Vein endothelial cell (primary cell): Measurements from ENCODE around the gene MBIP. TPM values are rescaled to one million over a fixed set of nuclear protein-coding genes. Genes with fewer than 3 reads are reported as not detected.

Source experiments
- total RNA-seq: library from RNA; depleted of rRNA; stranded (reverse); fragments of >200 nt; gene quantifications from 2 replicates; pipeline ENCODE4 v1.2.3, GENCODE V29; 2012

Gene MBIP, protein sequence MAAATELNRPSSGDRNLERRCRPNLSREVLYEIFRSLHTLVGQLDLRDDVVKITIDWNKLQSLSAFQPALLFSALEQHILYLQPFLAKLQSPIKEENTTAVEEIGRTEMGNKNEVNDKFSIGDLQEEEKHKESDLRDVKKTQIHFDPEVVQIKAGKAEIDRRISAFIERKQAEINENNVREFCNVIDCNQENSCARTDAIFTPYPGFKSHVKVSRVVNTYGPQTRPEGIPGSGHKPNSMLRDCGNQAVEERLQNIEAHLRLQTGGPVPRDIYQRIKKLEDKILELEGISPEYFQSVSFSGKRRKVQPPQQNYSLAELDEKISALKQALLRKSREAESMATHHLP
- 9.5 and 9.9 TPM in 2 replicates for total RNA-seq

DNA sequence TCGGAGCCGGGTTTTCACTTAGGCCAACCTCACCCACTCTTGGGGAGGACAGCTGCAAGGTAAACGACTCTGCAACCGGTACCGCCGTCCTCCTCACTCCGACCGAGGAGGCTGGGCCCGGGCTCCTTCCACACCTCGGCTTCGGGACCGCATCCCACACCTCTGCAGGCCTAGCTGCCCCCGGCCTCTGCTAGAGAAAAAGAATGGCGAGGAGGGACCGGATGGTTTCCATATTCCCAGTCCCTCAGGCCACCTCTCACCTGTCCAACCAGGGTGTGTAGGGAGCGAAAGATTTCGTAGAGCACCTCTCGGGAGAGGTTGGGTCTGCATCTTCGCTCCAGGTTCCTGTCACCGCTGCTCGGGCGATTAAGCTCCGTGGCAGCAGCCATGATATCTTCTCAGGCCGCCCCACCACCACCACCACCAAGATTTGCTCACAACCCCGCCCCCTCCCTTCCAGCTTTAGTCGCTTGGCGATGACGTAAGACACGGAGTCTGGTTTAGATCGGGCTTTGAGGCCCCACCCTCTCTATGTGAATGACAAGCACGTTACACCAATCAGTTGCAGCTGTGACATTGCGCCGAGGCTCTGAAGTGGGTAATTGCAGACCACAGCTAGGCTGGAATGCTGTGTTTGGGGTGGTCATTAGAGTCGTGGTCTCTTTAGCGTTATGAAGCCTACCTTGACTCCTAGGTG, at the start of gene MBIP:
MBIP (minus strand) TSS at position 438 of the 697 bp plus-strand sequence; CDS start at position 389, 49 bp downstream.

Other genes starting within 250 kb of the MBIP start
- not detected in 2 replicates for gene PTCSC3, start 143.9 kb downstream of the MBIP start, total RNA-seq
- gene NKX2-1, start 199.6 kb upstream of the MBIP start, total RNA-seq = not detected in 2 replicates